ENCODE results near the gene RABL2B. TPM values are rescaled to one million over a fixed set of nuclear protein-coding genes. Genes with fewer than 3 reads are reported as not detected.

The RABL2B gene
- total RNA-seq, 2 experiments from 2014 or later: 36.0 to 37.3 TPM

- H3K27me3 ChIP-seq (ENCODE audit: control insufficient read depth in 1 of 2, insufficient read depth in 2 of 2, low read length in 2 of 2): no peaks in the 10 kb centered on the region
- H3K9me3 ChIP-seq (ENCODE audit: control insufficient read depth in 1 of 2, insufficient read depth in 1 of 2, low read length in 2 of 2): no peaks in the 10 kb centered on the region
- Mint-ChIP-seq H3K4me3 (no peak overlapping the region), H3K27ac (no peak overlapping the region), H3K4me1 (ENCODE audit: low read depth) (no peaks in the 10 kb centered on the region), H3K36me3 (ENCODE audit: low read depth) (no peaks in the 10 kb centered on the region), H3K27me3 (no peaks in the 10 kb centered on the region), H3K9me3 (no peaks in the 10 kb centered on the region)
- no peak overlapping the region for H3K4me3 ChIP-seq (ENCODE audit: low read length)
- intact Hi-C loops (cut with DNase I, micrococcal nuclease): no loop called here
- no peaks in the 10 kb centered on the region for H3K4me1 ChIP-seq (ENCODE audit: insufficient read depth, low read length)
- ChIA-PET POLR2A (no interaction called here), CTCF (no interaction called here)
- DNase-seq: peak in 1 of 14 experiments; percentile 23
- no peak for TF ChIP-seq CTCF (IDR thresholded peaks at IDR 0.05)
- no peaks in the 10 kb centered on the region for H3K36me3 ChIP-seq (ENCODE audit: insufficient read depth, low read length)
- H3K27ac ChIP-seq (ENCODE audit: low read depth in 1 of 2, low read length in 2 of 2): no peak overlapping the region
- ATAC-seq (ENCODE audit: poor library complexity): no peak
Measured at GRCh38 chr22:50739894-50740293, 43.5 kb downstream of the RABL2B start.

GRCh38 chr22:50739279-50739691 lies 44.2 kb downstream of the RABL2B start:
- Histone ChIP-seq H3K27me3 (ENCODE audit: control insufficient read depth in 1 of 2, insufficient read depth in 2 of 2, low read length in 2 of 2) (no peaks in the 10 kb centered on the region), H3K36me3 (ENCODE audit: insufficient read depth, low read length) (no peaks in the 10 kb centered on the region), H3K27ac (ENCODE audit: low read depth in 1 of 2, low read length in 2 of 2) (no peak overlapping the region), H3K4me3 (ENCODE audit: low read length) (no peak overlapping the region), H3K9me3 (ENCODE audit: control insufficient read depth in 1 of 2, insufficient read depth in 1 of 2, low read length in 2 of 2) (no peaks in the 10 kb centered on the region), H3K4me1 (ENCODE audit: insufficient read depth, low read length) (no peaks in the 10 kb centered on the region)
- ChIA-PET CTCF (no interaction called here), POLR2A (no interaction called here)
- no peak overlapping the region for H3K27ac Mint-ChIP-seq
- no peak for TF ChIP-seq CTCF (IDR thresholded peaks at IDR 0.05)
- no peaks in the 10 kb centered on the region for H3K36me3 Mint-ChIP-seq (ENCODE audit: low read depth)
- intact Hi-C loops (cut with DNase I, micrococcal nuclease): no loop called here
- peak in 1 of 14 experiments; percentile 26 for DNase-seq
- H3K4me1 Mint-ChIP-seq (ENCODE audit: low read depth): no peaks in the 10 kb centered on the region
- H3K9me3 Mint-ChIP-seq: no peaks in the 10 kb centered on the region
- no peak overlapping the region for H3K4me3 Mint-ChIP-seq
- no peak for ATAC-seq (ENCODE audit: poor library complexity)
- H3K27me3 Mint-ChIP-seq: no peaks in the 10 kb centered on the region

- H3K27ac Mint-ChIP-seq: no peak overlapping the region
- DNase-seq (peak in 1 of 14 experiments; percentile 15), ATAC-seq (ENCODE audit: poor library complexity) (no peak)
- no peaks in the 10 kb centered on the region for H3K36me3 Mint-ChIP-seq (ENCODE audit: low read depth)
- H3K4me1 Mint-ChIP-seq (ENCODE audit: low read depth): no peaks in the 10 kb centered on the region
- intact Hi-C loops (cut with DNase I, micrococcal nuclease): no loop called here
- H3K27me3 ChIP-seq (ENCODE audit: control insufficient read depth in 1 of 2, insufficient read depth in 2 of 2, low read length in 2 of 2): no peaks in the 10 kb centered on the region
- ChIA-PET POLR2A (no interaction called here), CTCF (no interaction called here)
- H3K9me3 Mint-ChIP-seq: no peaks in the 10 kb centered on the region
- H3K27me3 Mint-ChIP-seq: no peaks in the 10 kb centered on the region
- H3K4me3 ChIP-seq (ENCODE audit: low read length): no peak overlapping the region
- H3K9me3 ChIP-seq (ENCODE audit: control insufficient read depth in 1 of 2, insufficient read depth in 1 of 2, low read length in 2 of 2): no peaks in the 10 kb centered on the region
- no peaks in the 10 kb centered on the region for H3K36me3 ChIP-seq (ENCODE audit: insufficient read depth, low read length)
- H3K4me1 ChIP-seq (ENCODE audit: insufficient read depth, low read length): no peaks in the 10 kb centered on the region
- no peak overlapping the region for H3K4me3 Mint-ChIP-seq
- H3K27ac ChIP-seq (ENCODE audit: low read depth in 1 of 2, low read length in 2 of 2): no peak overlapping the region
- TF ChIP-seq CTCF (IDR thresholded peaks at IDR 0.05): no peak
Measured at GRCh38 chr22:50738649-50739227, 44.7 kb downstream of the RABL2B start.
